ENCODE data around the gene EOMES. TPM values are rescaled to one million over a fixed set of nuclear protein-coding genes. Genes with fewer than 3 reads are reported as not detected.

Gene EOMES
- total RNA-seq, 1 donor from 2014 or later: not detected

DNA sequence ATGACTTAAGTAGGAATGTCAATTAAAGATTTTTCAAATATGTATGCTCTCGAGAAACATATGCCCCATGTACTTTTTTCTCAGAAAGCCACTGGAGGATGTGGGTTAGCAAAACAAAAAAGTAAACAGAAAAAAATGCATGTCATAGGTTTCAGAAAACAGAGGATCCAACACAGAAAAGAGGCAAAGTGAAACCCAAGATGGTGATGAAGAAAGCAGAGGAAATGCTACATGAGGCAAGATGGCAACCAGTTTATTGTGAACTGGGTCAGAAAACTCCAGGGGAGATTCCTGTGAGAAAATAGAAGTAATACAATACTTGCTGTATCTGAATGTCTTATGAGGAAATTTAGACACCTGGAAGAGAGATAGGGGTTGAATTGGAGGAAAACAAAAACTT, 30.8 kb upstream of the EOMES start:
- Mint-ChIP-seq H3K27me3 (peaks cover 2% of the 10 kb centered on the region), H3K9me3 (peaks cover 2% of the 10 kb centered on the region), H3K4me3 (no peak overlapping the region), H3K27ac (no peak overlapping the region), H3K4me1 (no peaks in the 10 kb centered on the region), H3K36me3 (ENCODE audit: low read depth) (no peaks in the 10 kb centered on the region)
- TF ChIP-seq, protein P1, sequence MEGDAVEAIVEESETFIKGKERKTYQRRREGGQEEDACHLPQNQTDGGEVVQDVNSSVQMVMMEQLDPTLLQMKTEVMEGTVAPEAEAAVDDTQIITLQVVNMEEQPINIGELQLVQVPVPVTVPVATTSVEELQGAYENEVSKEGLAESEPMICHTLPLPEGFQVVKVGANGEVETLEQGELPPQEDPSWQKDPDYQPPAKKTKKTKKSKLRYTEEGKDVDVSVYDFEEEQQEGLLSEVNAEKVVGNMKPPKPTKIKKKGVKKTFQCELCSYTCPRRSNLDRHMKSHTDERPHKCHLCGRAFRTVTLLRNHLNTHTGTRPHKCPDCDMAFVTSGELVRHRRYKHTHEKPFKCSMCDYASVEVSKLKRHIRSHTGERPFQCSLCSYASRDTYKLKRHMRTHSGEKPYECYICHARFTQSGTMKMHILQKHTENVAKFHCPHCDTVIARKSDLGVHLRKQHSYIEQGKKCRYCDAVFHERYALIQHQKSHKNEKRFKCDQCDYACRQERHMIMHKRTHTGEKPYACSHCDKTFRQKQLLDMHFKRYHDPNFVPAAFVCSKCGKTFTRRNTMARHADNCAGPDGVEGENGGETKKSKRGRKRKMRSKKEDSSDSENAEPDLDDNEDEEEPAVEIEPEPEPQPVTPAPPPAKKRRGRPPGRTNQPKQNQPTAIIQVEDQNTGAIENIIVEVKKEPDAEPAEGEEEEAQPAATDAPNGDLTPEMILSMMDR (IDR thresholded peaks at IDR 0.05): no peak
- CTCF ChIA-PET: no interaction called here
- DNase-seq: no peak
- intact Hi-C loops (cut with micrococcal nuclease): no loop called here
- POLR2A ChIA-PET: no interaction called here
- no peak for ATAC-seq (ENCODE audit: low read depth)

GRCh38 chr3:27749643-27750042, 27.5 kb upstream of the EOMES start:
- intact Hi-C loops (cut with micrococcal nuclease): no loop called here
- Mint-ChIP-seq H3K27me3 (peaks cover 2% of the 10 kb centered on the region), H3K4me3 (no peak overlapping the region), H3K27ac (no peak overlapping the region), H3K36me3 (ENCODE audit: low read depth) (no peaks in the 10 kb centered on the region), H3K9me3 (peaks cover 4% of the 10 kb centered on the region), H3K4me1 (no peaks in the 10 kb centered on the region)
- ChIA-PET POLR2A (no interaction called here), CTCF (no interaction called here)
- ATAC-seq (ENCODE audit: low read depth): no peak
- no peak for DNase-seq
- TF ChIP-seq, protein P1 (IDR thresholded peaks at IDR 0.05): no peak

DNA sequence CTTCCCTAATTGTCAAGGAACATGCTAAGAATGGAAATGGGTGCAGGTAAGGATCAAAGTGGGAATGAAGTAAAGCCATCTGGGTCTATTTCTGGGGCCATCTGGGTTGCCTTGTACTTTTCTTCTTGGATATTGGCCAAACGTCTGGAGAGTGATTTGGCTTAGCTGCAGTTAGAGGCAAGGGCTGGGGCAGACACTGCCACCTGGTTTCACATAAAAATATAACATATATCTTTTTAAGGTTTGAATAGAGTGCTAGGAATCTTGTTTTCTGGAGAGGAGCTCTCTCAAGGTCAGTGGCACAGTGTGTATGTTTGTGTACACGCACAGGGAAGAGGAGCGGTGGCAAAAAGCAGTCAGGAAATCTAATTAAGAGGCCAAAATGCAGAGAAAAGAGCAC, 24.7 kb upstream of the EOMES start:
- ChIA-PET POLR2A (no interaction called here), CTCF (no interaction called here)
- no peak overlapping the region for H3K4me3 Mint-ChIP-seq
- no peak for ATAC-seq (ENCODE audit: low read depth)
- no peak overlapping the region for H3K27ac Mint-ChIP-seq
- intact Hi-C loops (cut with micrococcal nuclease): no loop called here
- TF ChIP-seq, protein P1 (IDR thresholded peaks at IDR 0.05): no peak
- H3K36me3 Mint-ChIP-seq (ENCODE audit: low read depth): no peaks in the 10 kb centered on the region
- peaks cover 8% of the 10 kb centered on the region for H3K9me3 Mint-ChIP-seq
- peaks cover 9% of the 10 kb centered on the region for H3K27me3 Mint-ChIP-seq
- H3K4me1 Mint-ChIP-seq: no peaks in the 10 kb centered on the region
- DNase-seq: no peak

- intact Hi-C loops (cut with micrococcal nuclease): no loop called here
- H3K4me3 Mint-ChIP-seq: no peak overlapping the region
- CTCF ChIA-PET: no interaction called here
- no peaks in the 10 kb centered on the region for H3K36me3 Mint-ChIP-seq (ENCODE audit: low read depth)
- POLR2A ChIA-PET: no interaction called here
- TF ChIP-seq, protein P1 (IDR thresholded peaks at IDR 0.05): no peak
- no peak for DNase-seq
- H3K9me3 Mint-ChIP-seq: peaks cover 4% of the 10 kb centered on the region
- peaks cover 15% of the 10 kb centered on the region for H3K27me3 Mint-ChIP-seq
- no peak overlapping the region for H3K27ac Mint-ChIP-seq
- H3K4me1 Mint-ChIP-seq: no peaks in the 10 kb centered on the region
- no peak for ATAC-seq (ENCODE audit: low read depth)
Measured at GRCh38 chr3:27740854-27741253, 18.7 kb upstream of the EOMES start.

DNA sequence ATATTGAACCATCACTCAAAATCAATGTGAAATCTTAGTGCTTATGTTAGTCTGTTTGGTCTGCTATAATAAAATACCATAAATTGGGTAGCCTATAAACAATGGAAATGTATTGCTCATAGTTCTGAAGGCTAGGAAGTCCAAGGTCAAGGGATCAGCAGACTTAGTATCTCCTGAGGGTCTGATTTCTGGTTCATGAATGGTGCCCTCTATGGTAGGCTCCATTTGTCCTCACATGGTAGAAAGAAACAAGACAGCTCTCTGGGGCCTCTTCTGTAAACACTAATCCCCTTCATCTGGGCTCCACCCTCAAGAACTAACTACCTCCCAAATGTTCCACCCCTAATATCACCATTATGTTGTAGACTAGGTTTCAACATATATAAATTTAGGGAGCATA, 15.0 kb upstream of the EOMES start:
- no peaks in the 10 kb centered on the region for H3K9me3 Mint-ChIP-seq
- ChIA-PET POLR2A (no interaction called here), CTCF (no interaction called here)
- H3K36me3 Mint-ChIP-seq (ENCODE audit: low read depth): no peaks in the 10 kb centered on the region
- no peak for DNase-seq
- H3K27ac Mint-ChIP-seq: no peak overlapping the region
- no peak overlapping the region for H3K4me3 Mint-ChIP-seq
- ATAC-seq (ENCODE audit: low read depth): no peak
- TF ChIP-seq, protein P1 (IDR thresholded peaks at IDR 0.05): no peak
- peaks cover 18% of the 10 kb centered on the region for H3K27me3 Mint-ChIP-seq
- no peaks in the 10 kb centered on the region for H3K4me1 Mint-ChIP-seq
- intact Hi-C loops (cut with micrococcal nuclease): no loop called here
